Measurements from ENCODE around the gene GAS2L1.

Gene GAS2L1

GRCh38 chr22:29275819-29276565 is 30.5 kb upstream of the GAS2L1 start:
- DNase-seq, result no peak

GRCh38 chr22:29277927-29278326 is 28.5 kb upstream of the GAS2L1 start:
- no peak for DNase-seq

GRCh38 chr22:29284196-29284595 is 22.3 kb upstream of the GAS2L1 start:
- DNase-seq, result no peak

- no peak for DNase-seq
Observed at GRCh38 chr22:29288837-29289236, 17.6 kb upstream of the GAS2L1 start.

GRCh38 chr22:29290061-29290460 is 16.4 kb upstream of the GAS2L1 start:
- DNase-seq, result no peak

- DNase-seq, result no peak
Observed at GRCh38 chr22:29291215-29291614, 15.2 kb upstream of the GAS2L1 start.

- no peak for DNase-seq
Observed at GRCh38 chr22:29292379-29292778, 14.1 kb upstream of the GAS2L1 start.

- DNase-seq, result no peak
Observed at GRCh38 chr22:29298641-29299040, 7.8 kb upstream of the GAS2L1 start.

- no peak for DNase-seq
Observed at GRCh38 chr22:29299136-29299900, 7.1 kb upstream of the GAS2L1 start.

GRCh38 chr22:29300467-29300806 is 6.0 kb upstream of the GAS2L1 start:
- DNase-seq, result no peak

GRCh38 chr22:29300807-29301601 is 5.4 kb upstream of the GAS2L1 start:
- DNase-seq, result no peak

GRCh38 chr22:29301716-29302401 is 4.6 kb upstream of the GAS2L1 start:
- DNase-seq, result no peak

GRCh38 chr22:29302402-29302680 is 4.1 kb upstream of the GAS2L1 start:
- DNase-seq, result no peak

- DNase-seq, result no peak
Observed at GRCh38 chr22:29302681-29303465, 3.6 kb upstream of the GAS2L1 start.

GRCh38 chr22:29305836-29306174 is 645 bp upstream of the GAS2L1 start:
- DNase-seq, result no peak

- DNase-seq, result peak; percentile 51
Observed at GRCh38 chr22:29306835-29307595, 565 bp downstream of the GAS2L1 start.

- no peak for DNase-seq
Observed at GRCh38 chr22:29307596-29308147, 1.2 kb downstream of the GAS2L1 start.

GRCh38 chr22:29308148-29308790 is 1.8 kb downstream of the GAS2L1 start:
- DNase-seq, result no peak

- peak; percentile 34 for DNase-seq
Observed at GRCh38 chr22:29308791-29309262, 2.4 kb downstream of the GAS2L1 start.

- DNase-seq, result no peak
Observed at GRCh38 chr22:29309332-29310064, 3.0 kb downstream of the GAS2L1 start.

Measured in CD4-positive, alpha-beta T cell treated with Interleukin-6 for 4 hours (primary cell).